ENCODE data around the gene PUM2. TPM values are rescaled to one million over a fixed set of nuclear protein-coding genes. Genes with fewer than 3 reads are reported as not detected.

The PUM2 gene
- total and polyA plus RNA-seq, 2 of the 8 experiments (the other 6 are each of a cell fraction or from before 2014, with no cell fraction given), result 46.6 to 114 TPM

GRCh38 chr2:20236496-20236895 lies 114.1 kb downstream of the PUM2 start (continued):
- TF ChIP-seq ATF2 (IDR thresholded peaks at IDR 0.05; ENCODE audit: low read length) (no peak), SP2 (IDR thresholded peaks at IDR 0.05; ENCODE audit: low read length) (no peak), RBBP5 (IDR thresholded peaks at IDR 0.05; ENCODE audit: borderline replicate concordance, low read depth, low read length) (no peak), GABPA (IDR thresholded peaks at IDR 0.05; ENCODE audit: borderline replicate concordance, insufficient read depth, low read length) (no peak), CEBPB (IDR thresholded peaks at IDR 0.05; ENCODE audit: low read depth, low read length) (no peak)

All from H1 (cell line).